ENCODE results near the gene NIPAL1. TPM values are rescaled to one million over a fixed set of nuclear protein-coding genes. Genes with fewer than 3 reads are reported as not detected.
"Not testable (repeated sequence)": the region's sequence is repeated elsewhere in the genome, so short reads cannot be mapped to it uniquely, and the experiment has no call there.

NIPAL1 gene
- 10 to 100 TPM; 43.5 to 53.6 TPM for total RNA-seq
- long read RNA-seq, full-length matches to known transcripts: 82 of 99 reads
- long read RNA-seq, partial matches to known transcripts: 1 of 99 reads
- long read RNA-seq, other reads (novel, unspliced or antisense): 16 of 99 reads

DNA sequence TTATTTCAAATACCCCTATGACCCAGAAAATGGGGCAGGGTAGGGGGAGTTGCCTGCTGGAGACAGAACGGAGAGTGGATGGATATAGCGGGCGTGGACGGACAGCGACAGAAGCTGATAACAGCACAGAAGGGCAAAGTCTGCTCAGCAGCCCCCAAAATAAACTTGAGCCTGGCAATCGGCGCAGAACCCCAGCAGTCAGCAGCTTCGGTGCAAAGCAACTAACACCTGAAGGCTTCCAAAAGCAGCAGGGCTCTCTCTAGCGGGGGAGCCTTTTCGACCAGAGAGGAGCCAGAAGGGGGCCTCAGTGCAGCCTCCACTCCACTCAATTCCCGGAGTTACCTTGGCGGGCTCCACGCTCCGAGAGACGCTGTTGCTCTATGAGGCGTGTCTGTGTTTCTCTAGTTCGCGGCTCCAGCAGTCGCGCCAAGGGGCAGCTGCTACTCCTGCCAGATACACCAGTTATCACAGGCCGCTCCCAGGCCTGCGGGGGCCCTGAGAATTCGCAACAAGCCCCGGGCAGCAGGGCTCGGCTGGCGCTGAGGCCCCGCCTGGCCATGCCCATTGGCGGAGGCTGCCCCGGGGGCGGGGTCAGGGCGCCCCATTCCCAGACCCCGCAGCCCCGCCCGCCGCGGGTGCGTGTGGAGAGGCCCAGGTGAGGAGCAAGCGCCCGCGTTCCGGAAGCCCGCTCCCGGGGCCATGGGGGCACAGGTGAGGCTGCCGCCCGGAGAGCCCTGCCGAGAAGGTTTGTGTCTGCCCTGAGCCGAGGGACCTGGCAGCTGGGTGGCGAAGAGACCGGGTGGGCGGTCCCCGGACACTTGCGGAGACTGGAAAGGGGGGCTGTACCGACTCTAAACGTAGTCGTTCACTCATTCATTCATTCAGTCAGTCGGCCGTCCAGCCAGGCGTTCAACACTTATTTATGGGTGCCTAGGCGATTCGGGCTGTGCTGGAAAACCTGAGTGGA, at the start of gene NIPAL1, which contains the start of gene CNGA1:
NIPAL1 (plus strand) TSS at position 632 of the 967 bp plus-strand sequence; CDS start at position 700, 68 bp downstream.
CNGA1 (minus strand) TSS at position 541 of the 967 bp plus-strand sequence. CDS start 63,992 bp downstream, outside the sequence.
- peak; percentile 89 to 93 for DNase-seq
- ATAC-seq: peak; percentile 87
- intact Hi-C loops (cut with DNase I, micrococcal nuclease): no loop called here

DNA sequence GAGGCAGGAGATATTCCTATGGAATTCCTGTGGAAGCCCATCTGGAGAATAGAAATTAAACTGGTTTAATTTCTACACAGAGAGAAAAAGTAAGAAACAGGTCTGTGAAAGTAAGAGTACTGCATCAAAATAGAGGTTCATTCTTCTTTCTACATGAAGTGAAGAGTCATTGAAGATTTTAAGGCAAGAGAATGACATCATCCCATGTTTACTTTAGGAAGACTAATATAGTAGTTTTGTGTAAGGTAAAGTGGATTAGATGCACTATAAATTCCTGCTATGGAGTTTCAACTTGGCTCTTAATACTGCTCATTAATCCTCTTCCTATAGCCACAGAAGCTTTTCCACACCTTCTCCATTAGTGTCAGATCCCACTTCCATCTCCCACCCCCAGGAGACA, 47.7 kb upstream of the NIPAL1 start:
- DNase-seq: no peak
- ATAC-seq: no peak
- intact Hi-C loops (cut with DNase I, micrococcal nuclease): no loop called here

DNA sequence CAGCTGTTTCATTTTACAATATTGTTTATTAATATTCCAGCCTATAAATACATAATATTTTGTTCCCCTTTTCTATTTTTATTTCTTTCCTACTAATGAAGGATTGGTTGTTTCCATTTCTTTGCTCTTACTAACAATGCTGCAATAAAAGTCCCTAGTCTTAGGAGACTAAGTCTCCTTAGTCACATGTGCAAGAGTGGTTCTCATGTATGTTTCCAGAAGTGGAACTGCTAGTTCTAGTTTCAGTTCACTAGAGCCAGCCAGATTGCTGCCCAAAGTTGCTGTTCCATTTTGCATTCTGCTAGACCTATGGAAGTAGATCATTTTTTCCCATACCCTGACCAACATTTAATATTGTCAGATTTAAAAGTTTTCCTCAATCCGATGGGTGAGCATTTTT, 44.4 kb upstream of the NIPAL1 start:
- intact Hi-C loops (cut with DNase I, micrococcal nuclease): no loop called here
- DNase-seq: no peak

DNA sequence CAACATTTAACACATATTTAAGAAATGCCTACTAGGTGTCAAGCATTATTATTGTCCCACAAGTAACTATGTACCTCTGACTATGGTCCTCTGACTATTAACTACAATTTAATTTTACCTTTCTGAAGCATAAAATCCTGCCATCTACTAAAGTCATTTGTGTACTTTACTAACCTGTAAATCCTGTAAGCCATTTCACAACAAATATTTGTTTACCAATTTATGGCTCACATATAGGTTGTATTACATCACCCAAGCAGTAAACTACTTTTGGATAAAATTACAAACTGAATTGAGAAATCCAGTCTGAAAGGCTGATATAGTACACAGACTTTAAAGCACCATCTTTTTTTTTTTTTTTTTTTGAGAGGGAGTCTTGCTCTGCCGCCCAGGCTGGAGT, 43.9 kb upstream of the NIPAL1 start:
- ATAC-seq (no peak), DNase-seq (no peak)
- intact Hi-C loops (cut with DNase I, micrococcal nuclease): no loop called here

More for the DNA sequence above, 44.4 kb upstream of the NIPAL1 start:
- ATAC-seq: no peak

DNA sequence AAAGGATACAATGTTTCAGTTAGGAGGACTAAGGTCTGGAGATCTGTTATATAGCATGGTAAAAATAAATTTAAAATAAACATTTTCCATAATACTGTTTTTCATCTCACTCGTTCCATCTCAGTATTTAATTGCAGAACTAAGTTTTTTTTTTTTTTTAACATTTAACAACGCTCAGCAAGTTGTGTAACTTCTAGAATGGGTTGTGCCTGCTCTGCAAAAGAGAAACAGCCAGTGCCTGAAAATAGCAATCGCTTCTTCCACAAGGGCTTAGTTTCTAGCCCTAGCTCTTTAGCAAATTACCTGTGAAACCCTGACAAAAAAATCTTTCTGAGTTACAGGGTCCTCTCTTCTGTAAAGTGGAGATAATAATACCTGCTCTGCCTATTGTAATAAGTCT, 42.0 kb upstream of the NIPAL1 start:
- ATAC-seq: no peak

DNA sequence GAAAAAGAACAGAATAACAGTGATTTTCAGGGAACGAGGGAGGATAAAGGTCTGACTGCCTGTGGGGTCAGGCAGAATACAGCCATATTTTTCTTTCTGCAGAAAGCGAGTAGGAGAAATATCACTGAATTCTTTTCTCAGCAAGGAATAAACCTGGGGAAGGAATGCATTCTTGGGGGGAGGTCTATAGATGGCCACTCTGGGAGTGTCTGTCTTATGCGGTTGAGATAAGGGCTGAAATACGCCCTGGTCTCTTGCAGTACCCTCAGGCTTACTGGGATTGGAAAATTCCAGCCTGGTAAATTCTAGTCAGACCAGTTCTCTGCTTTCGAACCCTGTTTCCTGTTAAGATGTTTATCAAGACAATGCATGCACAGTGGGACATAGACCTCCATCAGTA, 26.4 kb upstream of the NIPAL1 start:
- intact Hi-C loops (cut with DNase I, micrococcal nuclease): no loop called here
- no peak for DNase-seq
- ATAC-seq: no peak

More for the DNA sequence above, 42.0 kb upstream of the NIPAL1 start:
- no peak for DNase-seq
- intact Hi-C loops (cut with DNase I, micrococcal nuclease): no loop called here

DNA sequence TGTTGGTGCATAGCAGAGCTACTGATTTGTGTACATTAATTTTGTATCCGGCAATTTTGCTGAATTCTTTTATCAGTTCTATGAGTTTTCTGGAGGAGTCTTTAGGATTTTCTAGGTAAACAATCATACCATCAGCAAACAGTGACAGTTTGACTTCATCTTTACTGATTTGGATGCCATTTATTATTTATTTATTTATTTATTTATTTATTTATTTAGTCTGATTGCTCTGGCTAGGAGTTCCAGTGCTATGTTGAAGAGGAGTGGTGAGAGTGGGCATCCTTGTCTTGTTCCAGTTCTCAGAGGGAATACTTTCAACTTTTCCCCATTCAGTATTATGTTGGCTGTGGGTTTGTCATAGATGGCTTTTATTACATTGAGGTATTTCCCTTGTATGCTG, 24.1 kb upstream of the NIPAL1 start:
- DNase-seq; intact Hi-C loops (cut with DNase I, micrococcal nuclease); ATAC-seq: not testable (repeated sequence)

DNA sequence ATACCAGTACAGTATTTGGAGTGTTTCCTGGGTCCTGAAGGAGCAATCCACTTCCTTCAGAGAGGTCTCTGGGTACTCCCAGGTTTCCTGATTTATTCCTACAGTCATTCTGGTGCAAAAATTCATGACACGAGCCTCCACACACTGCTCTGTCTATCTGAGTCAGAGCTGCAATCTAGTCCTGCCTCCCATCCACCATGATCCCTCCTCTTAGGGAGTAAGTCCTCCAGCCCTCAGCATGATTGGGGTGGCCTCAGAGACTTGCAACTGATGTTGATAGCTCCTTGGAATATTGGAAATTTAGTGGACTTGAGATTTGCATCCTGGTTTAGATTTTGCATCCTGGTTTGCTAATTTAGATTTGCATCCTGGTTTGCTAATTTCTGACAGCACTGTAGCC, 20.6 kb upstream of the NIPAL1 start:
- DNase-seq (no peak), ATAC-seq (no peak)
- intact Hi-C loops (cut with DNase I, micrococcal nuclease): no loop called here

DNA sequence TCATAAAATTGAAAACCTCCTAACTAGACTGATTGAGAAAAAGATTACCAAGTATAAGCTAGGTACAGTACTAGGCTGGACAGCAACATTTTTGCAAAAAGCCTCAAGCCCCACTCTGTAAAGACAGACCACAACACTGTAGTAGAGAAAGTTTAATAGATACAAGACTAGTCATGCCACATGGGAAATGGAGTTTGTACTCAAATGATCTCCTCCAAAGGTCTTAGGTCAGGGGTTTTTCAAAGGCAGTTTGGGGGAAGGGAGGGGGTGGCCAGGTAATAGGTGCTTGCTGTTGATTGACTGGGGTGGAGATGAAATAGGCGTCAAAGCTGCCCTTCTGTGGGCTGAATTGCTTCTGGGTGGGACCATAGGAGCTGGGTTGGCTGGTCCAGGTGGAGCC, 14.3 kb upstream of the NIPAL1 start:
- intact Hi-C loops (cut with DNase I, micrococcal nuclease): loop anchor here in 1 of 2 donors (10.0 kb wide), 1 partner anchor 83 kb away; no protein-coding TSS in a partner anchor
- no peak for ATAC-seq
- DNase-seq: no peak

DNA sequence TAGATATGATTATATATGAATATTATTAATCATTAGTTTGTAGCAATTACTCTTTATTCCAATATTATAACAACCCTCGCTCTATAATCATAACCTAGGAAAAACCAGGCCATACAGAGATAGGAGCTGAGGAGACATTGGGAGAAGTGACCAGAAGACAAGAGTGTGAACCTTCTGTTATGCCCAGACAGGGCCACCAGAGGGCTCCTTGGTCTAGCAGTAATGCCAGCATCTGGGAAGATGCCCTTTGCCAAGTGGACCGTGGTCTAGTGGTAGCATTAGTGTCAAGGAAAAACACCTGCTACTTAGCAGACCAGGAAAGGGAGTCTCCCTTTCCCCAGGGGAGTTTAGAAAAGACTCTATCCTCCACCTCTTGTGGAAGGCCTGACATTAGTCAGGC, 13.0 kb upstream of the NIPAL1 start:
- DNase-seq: peak in 1 of 2 donors; percentile 44
- not testable (repeated sequence) for ATAC-seq
- intact Hi-C loops (cut with DNase I, micrococcal nuclease): loop anchor here in 1 of 2 donors (10.0 kb wide), 1 partner anchor 81 kb away; no protein-coding TSS in a partner anchor

DNA sequence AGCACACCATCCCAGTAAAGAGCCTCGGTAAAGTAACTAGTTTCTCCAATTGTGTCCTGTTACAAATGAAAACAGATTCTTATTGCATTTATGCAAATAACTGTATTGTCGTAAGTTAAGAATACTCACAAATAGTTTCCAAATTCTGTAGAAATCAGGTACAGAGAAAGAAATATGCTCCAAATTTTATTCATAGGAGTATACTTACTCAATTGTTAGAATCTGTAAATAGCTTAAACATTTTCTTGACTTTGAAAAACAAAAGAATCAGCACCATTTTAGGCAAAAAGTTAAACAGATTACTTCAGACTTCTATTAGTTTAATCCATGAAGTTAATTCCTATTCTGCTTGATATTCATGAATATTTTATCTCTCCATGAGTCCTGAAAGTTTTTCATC, 10.8 kb upstream of the NIPAL1 start:
- DNase-seq: no peak
- intact Hi-C loops (cut with DNase I, micrococcal nuclease): loop anchor here in 1 of 2 donors (10.0 kb wide), 1 partner anchor 79 kb away; no protein-coding TSS in a partner anchor
- no peak for ATAC-seq

DNA sequence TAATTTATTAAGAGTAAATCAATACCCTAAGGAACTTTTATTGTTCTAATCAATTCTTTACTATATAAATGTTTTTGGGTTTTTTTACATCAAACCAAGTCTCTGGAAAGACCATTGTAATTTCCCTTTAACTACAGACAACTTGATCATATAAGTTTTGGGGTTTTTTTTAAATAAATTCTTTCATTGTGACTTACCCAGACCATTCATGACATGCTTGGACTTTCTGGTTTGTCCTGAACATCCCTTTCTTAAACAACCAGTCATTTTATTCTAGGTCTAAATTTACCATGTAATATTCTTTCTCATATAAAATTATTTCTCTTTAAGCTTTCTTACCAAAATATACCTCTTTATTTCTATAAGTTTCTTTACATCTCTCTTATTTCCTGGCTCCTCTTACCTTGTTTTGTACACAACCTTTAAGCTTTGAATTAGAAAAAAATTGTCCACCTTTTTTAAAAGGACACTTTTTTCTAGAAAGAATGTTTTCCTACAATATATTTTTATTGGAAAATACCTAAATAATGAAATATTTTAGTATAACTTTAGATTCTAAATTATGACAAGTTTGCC, 8.5 kb upstream of the NIPAL1 start:
- intact Hi-C loops (cut with DNase I, micrococcal nuclease): loop anchor here in 1 of 2 donors (10.0 kb wide), 1 partner anchor 77 kb away; no protein-coding TSS in a partner anchor
- no peak for DNase-seq

DNA sequence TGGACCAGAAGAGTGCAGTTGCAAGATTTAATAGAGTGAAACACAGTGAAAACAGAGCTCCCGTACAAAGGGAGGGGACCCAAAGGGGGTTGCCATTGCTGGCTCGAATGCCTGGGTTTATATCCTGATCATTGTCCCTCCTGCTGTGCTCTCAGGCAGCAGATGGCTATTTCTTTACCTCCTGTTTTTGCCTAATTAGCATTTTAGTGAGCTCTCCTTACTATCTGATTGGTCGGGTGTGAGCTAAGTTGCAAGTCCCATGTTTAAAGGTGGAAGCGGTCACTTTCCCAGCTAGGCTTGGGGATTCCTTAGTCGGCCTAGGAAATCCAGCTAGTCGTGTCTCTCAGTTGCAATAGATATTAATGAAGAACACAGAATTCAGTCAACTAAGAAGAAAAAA, 5.7 kb upstream of the NIPAL1 start:
- ATAC-seq; intact Hi-C loops (cut with DNase I, micrococcal nuclease); DNase-seq: not testable (repeated sequence)

More for the DNA sequence above, 8.5 kb upstream of the NIPAL1 start:
- ATAC-seq: no peak

DNA sequence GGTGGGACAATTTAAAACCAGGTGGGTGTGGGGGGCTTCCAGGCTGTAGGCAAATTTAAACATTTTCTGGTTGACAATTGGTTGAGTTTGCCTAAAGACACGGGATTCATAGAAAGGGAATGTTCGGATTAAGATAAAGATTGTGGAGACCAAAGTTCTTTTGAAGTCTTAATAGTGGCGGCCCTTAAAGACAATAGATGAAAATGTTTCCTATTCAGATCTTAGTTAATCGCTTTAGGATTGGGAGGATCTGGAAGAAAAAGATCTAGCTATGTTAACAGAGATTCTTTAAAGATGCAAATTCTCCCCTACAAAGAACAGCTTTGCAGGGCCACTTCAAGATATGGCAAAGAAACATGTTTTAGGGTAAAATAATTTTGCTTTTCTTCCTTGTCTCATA, 4.8 kb upstream of the NIPAL1 start:
- DNase-seq (no peak), ATAC-seq (no peak)
- intact Hi-C loops (cut with DNase I, micrococcal nuclease): no loop called here

DNA sequence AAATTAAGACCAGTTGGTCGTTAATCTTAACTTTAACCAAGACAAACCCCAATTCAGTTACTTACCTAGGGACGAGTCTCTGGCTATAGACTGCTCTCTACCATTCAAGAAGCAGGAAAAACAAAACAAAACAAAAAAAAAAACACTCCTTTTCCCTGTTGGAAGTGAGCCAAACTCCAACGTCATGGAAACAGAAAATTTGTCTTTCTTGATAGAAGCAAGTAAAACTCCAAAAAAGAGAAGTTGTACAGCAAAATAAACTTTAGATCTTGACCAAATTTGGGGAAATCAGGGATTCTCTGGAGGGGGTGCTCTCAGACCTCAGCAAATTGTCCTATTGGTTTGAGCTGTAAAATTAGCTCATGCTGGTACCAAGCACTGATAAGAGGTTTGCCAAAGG, 3.7 kb upstream of the NIPAL1 start:
- DNase-seq (no peak), ATAC-seq (no peak)
- intact Hi-C loops (cut with DNase I, micrococcal nuclease): no loop called here

DNA sequence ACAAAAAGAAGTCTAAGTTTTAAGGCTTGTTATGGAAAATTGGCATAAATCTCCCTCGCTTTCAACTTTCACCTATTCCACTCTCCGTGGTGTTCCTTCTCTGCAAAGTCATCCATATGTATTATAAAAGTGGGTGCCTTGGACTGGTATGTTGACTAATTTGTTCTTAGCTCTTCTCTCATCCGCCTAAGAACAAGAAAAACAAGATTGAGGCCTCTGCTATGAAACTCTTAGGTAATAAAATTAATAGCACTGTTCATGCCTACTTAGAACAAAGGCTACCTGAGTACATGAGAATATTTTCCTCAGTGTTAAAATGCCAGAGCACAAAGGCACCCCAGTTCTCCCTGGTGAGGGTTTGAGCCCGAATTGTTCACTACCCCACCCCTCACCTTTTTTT, 1.4 kb upstream of the NIPAL1 start:
- ATAC-seq (peak; percentile 4), DNase-seq (no peak)
- intact Hi-C loops (cut with DNase I, micrococcal nuclease): no loop called here

DNA sequence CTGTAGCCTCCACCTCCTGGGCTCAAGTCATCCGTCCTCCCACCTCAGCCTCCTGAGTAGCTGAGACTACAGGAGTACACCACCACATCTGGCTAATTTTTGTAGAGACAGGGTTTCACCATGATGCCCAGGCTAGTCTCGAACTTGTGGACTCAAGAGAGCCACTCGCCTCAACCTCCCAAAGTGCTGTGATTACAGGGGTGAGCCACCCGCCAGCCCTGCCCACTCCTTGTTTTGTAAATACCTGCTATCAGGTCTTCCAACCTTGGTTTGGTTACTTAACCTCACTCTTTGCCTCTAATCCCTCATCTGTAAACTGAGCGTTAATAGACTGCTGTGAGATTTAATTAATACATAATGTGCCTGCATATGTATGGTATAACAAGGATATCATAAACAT, 894 bp upstream of the NIPAL1 start:
- intact Hi-C loops (cut with DNase I, micrococcal nuclease): no loop called here
- ATAC-seq (no peak), DNase-seq (no peak)

DNA sequence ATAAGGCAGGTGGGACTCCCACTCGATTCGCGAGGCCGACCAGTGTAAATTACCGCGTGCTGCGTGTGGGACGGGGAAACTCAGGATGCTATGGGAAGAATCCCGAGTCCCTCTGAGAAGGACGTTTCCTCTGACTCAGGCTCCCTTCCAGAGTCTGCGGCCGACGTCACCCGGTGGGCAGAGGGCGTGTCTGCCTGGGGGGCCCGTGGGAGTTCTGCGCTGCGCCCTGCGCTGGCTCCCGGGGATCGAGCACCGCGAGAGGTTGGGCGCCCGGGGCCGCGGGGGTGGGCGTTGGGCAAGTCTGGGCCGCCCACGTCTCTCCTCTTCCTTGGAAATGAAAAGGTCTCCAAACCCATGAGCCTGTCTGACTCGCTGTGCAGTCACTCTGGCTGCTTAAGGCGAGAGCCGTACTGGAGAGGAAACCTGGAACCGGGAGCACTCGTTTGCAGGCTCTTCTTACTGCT, 568 bp downstream of the NIPAL1 start:
- intact Hi-C loops (cut with DNase I, micrococcal nuclease): no loop called here
- DNase-seq: peak; percentile 62 to 79
- ATAC-seq: peak; percentile 64

DNA sequence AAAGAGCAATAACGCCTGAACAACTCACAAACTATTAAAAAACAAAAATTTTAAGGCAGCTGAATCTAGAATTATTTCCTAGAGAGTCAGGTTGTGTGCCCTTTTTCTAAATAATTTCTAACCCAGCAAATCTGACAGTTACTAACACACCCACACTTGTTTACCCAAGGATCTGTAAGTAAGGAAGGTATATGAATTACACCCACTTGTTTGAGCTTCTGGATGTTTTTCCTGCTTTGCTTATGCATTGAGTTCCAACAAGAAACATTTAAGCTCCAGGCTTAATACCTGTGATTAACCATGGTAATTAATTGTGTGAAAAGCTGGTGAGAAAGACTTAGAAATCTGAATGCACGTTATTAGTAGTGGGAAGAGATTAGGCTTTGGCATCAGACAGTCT, 1.5 kb downstream of the NIPAL1 start:
- DNase-seq (no peak), ATAC-seq (peak; percentile 22)
- intact Hi-C loops (cut with DNase I, micrococcal nuclease): no loop called here
